PC-9 (cell line): ENCODE data around the gene TCEANC2. TPM values are rescaled to one million over a fixed set of nuclear protein-coding genes. Genes with fewer than 3 reads are reported as not detected.

ENCODE experiments used
- BruUV-seq: library from RNA; stranded (reverse); fragments of 400-500 nt; replicated peaks from 2 replicates; lab custom pipeline; 2021; lab: Mats Ljungman, UMichigan
- CTCF ChIA-PET: fragments of 300-600 bp; sonication (Branson Sonifier 250); formaldehyde crosslinking; loops from one replicate; lab custom pipeline; 2022; ENCODE audit warnings: antibody characterized with exemption; lab: Charles Lee
- POLR2A ChIA-PET: fragments of 300-600 bp; sonication (Branson Sonifier 250); formaldehyde crosslinking; loops from one replicate; lab custom pipeline; 2022; ENCODE audit warnings: antibody characterized with exemption; ENCODE audit not compliant: unreplicated experiment; lab: Charles Lee
- DNase-seq, 2 experiments: peaks; one replicate each; pipeline versions ENCODE4 v3.0.0 to v3.0.0-alpha.2; 2015 to 2022; ENCODE audit warnings: mixed read lengths in 1 of 2
- H2AFZ ChIP-seq: fragments of 200-600 bp; sonication (generic); 2 replicates; pipeline ENCODE4 v1.8.1; 2017; ENCODE audit warnings: antibody characterized with exemption
- H3F3A ChIP-seq: fragments of 200-600 bp; sonication (generic); 2 replicates; pipeline ENCODE4 v1.8.1; 2017; ENCODE audit warnings: antibody characterized with exemption, mild to moderate bottlenecking, low read depth; ENCODE audit not compliant: insufficient read depth
- H3K27ac ChIP-seq: fragments of 200-600 bp; sonication (generic); 2 replicates; pipeline ENCODE4 v1.6.1; 2016; ENCODE audit warnings: mixed run types
- H3K27me3 ChIP-seq: fragments of 200-600 bp; sonication (generic); 2 replicates; pipeline ENCODE4 v1.6.1; 2016; ENCODE audit warnings: low read depth, mixed run types; ENCODE audit not compliant: insufficient read depth
- H3K36me3 ChIP-seq: fragments of 200-600 bp; sonication (generic); 2 replicates; pipeline ENCODE4 v1.6.1; 2016; ENCODE audit warnings: low read depth, mixed run types
- H3K4me1 ChIP-seq: fragments of 200-600 bp; sonication (generic); replicated peaks from 2 replicates; pipeline ENCODE4 v1.6.1; 2016; ENCODE audit warnings: mixed run types; ENCODE audit not compliant: insufficient read depth
- H3K4me2 ChIP-seq: fragments of 200-600 bp; sonication (generic); 2 replicates; pipeline ENCODE4 v1.6.1; 2017; ENCODE audit warnings: mixed run types
- H3K4me3 ChIP-seq: fragments of 200-600 bp; sonication (generic); 2 replicates; pipeline ENCODE4 v1.6.1; 2016; ENCODE audit warnings: mixed run types
- H3K79me2 ChIP-seq: fragments of 200-600 bp; sonication (generic); 2 replicates; pipeline ENCODE4 v1.6.1; 2017; ENCODE audit warnings: low read depth, mixed run types
- H3K9me2 ChIP-seq: fragments of 200-600 bp; sonication (generic); 2 replicates; pipeline ENCODE4 v1.8.1; 2017; ENCODE audit warnings: mild to moderate bottlenecking; ENCODE audit not compliant: insufficient read depth
- H3K9me3 ChIP-seq: fragments of 200-600 bp; sonication (generic); 2 replicates; pipeline ENCODE4 v1.8.1; 2016; ENCODE audit warnings: low read depth; ENCODE audit not compliant: insufficient read depth
- H4K20me1 ChIP-seq: fragments of 200-600 bp; sonication (generic); 2 replicates; pipeline ENCODE4 v1.8.1; 2017; ENCODE audit not compliant: insufficient read depth
- CTCF ChIP-seq: fragments of 200-600 bp; sonication (generic); conservative IDR thresholded peaks from 2 replicates; pipeline ENCODE4 v1.6.1; 2017; ENCODE audit warnings: mixed run types, antibody characterized with exemption, mild to moderate bottlenecking, moderate library complexity
- EZH2 ChIP-seq: fragments of 200-600 bp; sonication (generic); IDR thresholded peaks from 2 replicates; pipeline ENCODE4 v1.8.0; 2017; ENCODE audit warnings: antibody characterized with exemption, low read depth
- intact Hi-C: fragments of 100-400 bp; cut with micrococcal nuclease; formaldehyde crosslinking; loops from one replicate; pipeline ENCODE4 v1.10.0; 2022; ENCODE audit not compliant: unreplicated experiment
- total RNA-seq: library from RNA; stranded (reverse); gene quantifications from 2 replicates; pipeline ENCODE4 v1.2.3, GENCODE V29; 2021

TCEANC2 gene
- total RNA-seq, 1 experiment from 2014 or later = 11.5 TPM

- no peak for DNase-seq
- Histone ChIP-seq H3K79me2 (no peaks in the 10 kb centered on the region), H3K36me3 (no peaks in the 10 kb centered on the region), H3K27ac (no peak overlapping the region), H3K4me1 (no peaks in the 10 kb centered on the region), H3K9me2 (no peaks in the 10 kb centered on the region), H3K4me3 (no peak overlapping the region), H3F3A (no peaks in the 10 kb centered on the region), H2AFZ (no peak overlapping the region), H3K27me3 (no peaks in the 10 kb centered on the region; the same call in 1 of the 2 replicates), H3K4me2 (no peak overlapping the region), H4K20me1 (no peaks in the 10 kb centered on the region), H3K9me3 (no peaks in the 10 kb centered on the region)
- no TSS peak for BruUV-seq
- POLR2A ChIA-PET = interaction anchor here (0.6 kb wide), 1 partner anchor 42 kb away, joined by 8 read pairs; no protein-coding TSS in a partner anchor
- TF ChIP-seq EZH2 (no peak), CTCF (no peak)
- CTCF ChIA-PET = no interaction called here
- intact Hi-C loops = no loop called here
These were observed 44.0 kb upstream of the TCEANC2 start for GRCh38 chr1:54009406-54009805.

- H3K27me3 ChIP-seq = no peaks in the 10 kb centered on the region; the same call in 1 of the 2 replicates
- no peaks in the 10 kb centered on the region for H3K9me2 ChIP-seq
- no peak overlapping the region for H3K4me2 ChIP-seq
- no peak overlapping the region for H2AFZ ChIP-seq
- no peak overlapping the region for H3K4me3 ChIP-seq
- H3K36me3 ChIP-seq = no peaks in the 10 kb centered on the region
- H4K20me1 ChIP-seq = no peaks in the 10 kb centered on the region
- peaks cover 10% of the 10 kb centered on the region for H3K4me1 ChIP-seq
- peaks cover 9% of the 10 kb centered on the region; the same call in 1 of the 2 replicates for H3F3A ChIP-seq
- intact Hi-C loops = no loop called here
- no peak overlapping the region for H3K27ac ChIP-seq
- TF ChIP-seq CTCF (no peak), EZH2 (no peak)
- BruUV-seq = no TSS peak
- no peak for DNase-seq
- CTCF ChIA-PET = no interaction called here
- H3K79me2 ChIP-seq = no peaks in the 10 kb centered on the region
- POLR2A ChIA-PET = no interaction called here
- H3K9me3 ChIP-seq = no peaks in the 10 kb centered on the region
These were observed 42.8 kb upstream of the TCEANC2 start for GRCh38 chr1:54010415-54011117.

- H3K9me3 ChIP-seq = no peaks in the 10 kb centered on the region
- ChIA-PET CTCF (interaction anchor here (0.6 kb wide), 1 partner anchor 12 kb away, joined by 3 read pairs; no protein-coding TSS in a partner anchor), POLR2A (no interaction called here)
- no peak overlapping the region for H3K27ac ChIP-seq
- no peak overlapping the region for H3K4me2 ChIP-seq
- H3K79me2 ChIP-seq = no peaks in the 10 kb centered on the region
- H3F3A ChIP-seq = peaks cover 15% of the 10 kb centered on the region
- DNase-seq = no peak
- H3K27me3 ChIP-seq = no peaks in the 10 kb centered on the region; the same call in 1 of the 2 replicates
- TF ChIP-seq CTCF (no peak), EZH2 (no peak)
- no TSS peak for BruUV-seq
- H4K20me1 ChIP-seq = no peaks in the 10 kb centered on the region
- H3K9me2 ChIP-seq = no peaks in the 10 kb centered on the region
- H3K4me3 ChIP-seq = no peak overlapping the region
- H2AFZ ChIP-seq = no peak overlapping the region
- peaks cover 17% of the 10 kb centered on the region for H3K4me1 ChIP-seq
- H3K36me3 ChIP-seq = no peaks in the 10 kb centered on the region
- intact Hi-C loops = no loop called here
These were observed 41.9 kb upstream of the TCEANC2 start for GRCh38 chr1:54011316-54012007.
